T follicular helper cell (primary cell): ENCODE results near the gene TCP11L2.
"Not testable (repeated sequence)": the region's sequence is repeated elsewhere in the genome, so short reads cannot be mapped to it uniquely, and the experiment has no call there.

Experiments used
- DNase-seq: peaks from one replicate; pipeline ENCODE4 v3.0.0-alpha.2; 2020; ENCODE audit warnings: low read depth

The TCP11L2 gene

GRCh38 chr12:106307181-106307580, 4.6 kb downstream of the TCP11L2 start:
- no peak for DNase-seq

DNA sequence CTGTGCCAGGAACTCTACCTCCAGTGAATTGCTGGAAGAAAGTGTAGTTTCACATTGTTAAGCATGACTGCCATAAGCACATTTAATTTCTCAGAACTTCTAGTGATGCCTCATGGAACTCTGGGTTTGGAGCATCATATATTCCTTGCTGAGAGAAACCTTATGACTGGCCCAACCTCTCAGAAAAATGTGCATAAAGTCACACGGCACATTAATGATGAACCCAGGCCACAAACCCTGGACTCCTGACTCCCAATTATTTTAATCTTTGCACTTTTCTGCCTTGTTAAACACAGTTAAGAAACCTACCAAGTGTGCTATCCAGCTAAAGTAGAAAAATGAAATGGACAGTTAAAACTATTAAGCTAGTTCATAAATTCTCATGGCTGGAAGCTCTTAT, 5.6 kb downstream of the TCP11L2 start:
- DNase-seq = no peak

GRCh38 chr12:106308611-106309010, 6.1 kb downstream of the TCP11L2 start:
- DNase-seq = no peak

- DNase-seq = no peak
These were observed 7.4 kb downstream of the TCP11L2 start for GRCh38 chr12:106309671-106310505.

DNA sequence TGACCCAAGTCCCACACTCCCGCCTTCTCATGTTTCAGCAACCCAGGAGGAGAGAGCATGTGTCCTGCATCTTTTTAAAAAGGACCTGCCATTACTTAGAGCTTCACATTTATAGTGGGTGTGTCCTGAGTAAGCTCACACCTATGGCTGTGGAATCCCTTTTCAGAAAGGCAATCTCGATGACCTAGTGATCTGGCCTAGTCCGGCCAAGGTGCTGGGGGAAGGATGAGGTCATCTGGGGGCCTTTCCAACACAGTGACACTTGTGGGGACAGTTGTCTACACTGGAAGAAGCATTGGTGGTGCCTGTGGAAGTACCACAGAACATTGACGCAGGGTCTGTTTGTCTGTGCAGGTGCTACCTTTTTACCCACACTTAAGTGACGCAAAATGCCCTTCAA, 8.2 kb downstream of the TCP11L2 start:
- no peak for DNase-seq

- no peak for DNase-seq
These were observed 8.6 kb downstream of the TCP11L2 start for GRCh38 chr12:106311139-106311538.

GRCh38 chr12:106313413-106313812, 10.9 kb downstream of the TCP11L2 start:
- DNase-seq = not testable (repeated sequence)

DNA sequence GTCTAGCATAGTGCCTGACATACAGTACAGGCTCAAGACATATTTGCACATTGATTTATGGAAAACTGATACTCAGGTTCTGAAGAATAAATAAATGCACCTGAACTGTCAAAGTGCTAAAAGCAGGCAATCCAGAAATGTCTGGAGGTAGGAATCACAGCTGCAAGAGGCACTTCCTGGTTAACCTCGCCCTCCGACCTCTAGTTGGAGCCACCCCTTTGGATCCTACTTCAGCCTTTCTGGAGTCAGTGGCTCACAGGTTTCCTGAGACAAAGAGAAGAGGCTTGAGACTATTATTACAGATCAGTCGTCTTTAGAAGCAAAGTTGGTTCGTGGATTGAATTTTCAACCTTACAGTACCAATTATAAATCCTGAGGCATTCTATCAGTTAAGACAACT, 13.0 kb downstream of the TCP11L2 start:
- no peak for DNase-seq

- DNase-seq = no peak
These were observed 15.0 kb downstream of the TCP11L2 start for GRCh38 chr12:106317406-106318082.

- DNase-seq = no peak
These were observed 18.8 kb downstream of the TCP11L2 start for GRCh38 chr12:106321139-106321850.

- no peak for DNase-seq
These were observed 21.0 kb downstream of the TCP11L2 start for GRCh38 chr12:106323537-106323936.

DNA sequence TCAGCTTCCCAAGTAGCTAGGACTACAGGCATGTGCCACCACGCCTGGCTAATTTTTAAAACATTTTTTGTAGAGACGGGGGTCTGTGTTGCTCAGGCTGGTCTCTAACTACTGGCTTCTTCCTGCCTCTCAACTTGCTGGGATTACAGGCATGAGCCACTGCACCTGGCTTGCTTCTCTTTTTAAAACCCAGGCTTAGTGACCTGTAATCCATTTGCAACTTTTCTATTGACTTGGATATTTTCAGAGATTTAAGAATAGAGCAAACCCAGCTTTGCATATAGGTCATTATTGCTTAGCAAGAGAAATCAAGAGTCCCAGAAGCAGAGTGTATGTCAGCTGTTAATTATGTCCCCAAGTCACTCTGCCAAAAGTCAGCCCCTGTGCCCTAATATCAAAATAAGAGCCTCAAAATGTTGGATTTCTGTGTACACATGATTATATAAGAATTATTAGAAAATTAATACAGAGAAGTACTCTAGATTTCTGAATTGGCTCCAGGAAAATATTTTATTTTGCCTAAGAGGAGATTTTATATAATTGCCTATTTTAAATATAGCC, 24.9 kb downstream of the TCP11L2 start:
- no peak for DNase-seq

- DNase-seq = no peak
These were observed 26.2 kb downstream of the TCP11L2 start for GRCh38 chr12:106328735-106329134.

GRCh38 chr12:106329231-106329982, 26.9 kb downstream of the TCP11L2 start:
- no peak for DNase-seq

DNA sequence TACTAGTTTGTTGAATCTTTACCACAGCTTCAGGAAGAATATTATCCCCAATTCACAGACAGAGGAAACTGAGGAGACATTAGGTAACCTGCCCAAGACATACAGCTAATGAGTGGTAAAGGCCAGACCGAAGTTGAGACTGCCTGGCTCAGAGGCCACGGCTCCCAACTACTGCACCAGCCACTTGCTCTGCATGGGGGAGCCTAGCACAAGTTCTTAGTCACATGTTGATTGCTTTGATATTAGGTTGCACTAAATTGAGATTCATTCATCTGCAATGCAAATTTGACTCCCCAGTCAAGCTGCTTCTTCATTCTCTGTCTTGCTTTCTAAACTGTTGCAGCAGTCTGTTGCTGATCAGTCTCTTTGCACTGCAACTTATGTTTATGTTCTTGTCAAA, 29.1 kb downstream of the TCP11L2 start:
- DNase-seq = no peak

- no peak for DNase-seq
These were observed 30.0 kb downstream of the TCP11L2 start for GRCh38 chr12:106332536-106332935.

DNA sequence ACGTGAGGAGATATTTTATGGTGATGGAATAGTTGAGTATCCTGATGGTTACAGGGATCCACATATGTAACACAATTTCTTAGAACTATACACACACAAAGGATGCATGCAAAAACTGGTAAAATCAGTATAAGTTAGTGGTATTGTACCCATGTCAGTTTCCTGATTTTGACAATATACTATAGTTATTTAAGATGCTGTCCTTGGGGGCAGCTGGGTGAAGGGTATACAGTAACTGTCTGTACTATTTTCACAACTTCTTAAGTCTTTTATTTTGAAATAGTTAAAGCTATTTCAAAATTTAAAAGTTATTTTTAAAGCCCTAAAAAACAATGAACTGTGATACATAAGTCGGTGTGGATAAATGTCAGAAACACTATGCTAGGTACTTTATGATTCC, 30.5 kb downstream of the TCP11L2 start:
- DNase-seq = no peak

GRCh38 chr12:106333756-106334155, 31.2 kb downstream of the TCP11L2 start:
- DNase-seq = no peak

GRCh38 chr12:106341086-106341877, 38.7 kb downstream of the TCP11L2 start:
- no peak for DNase-seq

DNA sequence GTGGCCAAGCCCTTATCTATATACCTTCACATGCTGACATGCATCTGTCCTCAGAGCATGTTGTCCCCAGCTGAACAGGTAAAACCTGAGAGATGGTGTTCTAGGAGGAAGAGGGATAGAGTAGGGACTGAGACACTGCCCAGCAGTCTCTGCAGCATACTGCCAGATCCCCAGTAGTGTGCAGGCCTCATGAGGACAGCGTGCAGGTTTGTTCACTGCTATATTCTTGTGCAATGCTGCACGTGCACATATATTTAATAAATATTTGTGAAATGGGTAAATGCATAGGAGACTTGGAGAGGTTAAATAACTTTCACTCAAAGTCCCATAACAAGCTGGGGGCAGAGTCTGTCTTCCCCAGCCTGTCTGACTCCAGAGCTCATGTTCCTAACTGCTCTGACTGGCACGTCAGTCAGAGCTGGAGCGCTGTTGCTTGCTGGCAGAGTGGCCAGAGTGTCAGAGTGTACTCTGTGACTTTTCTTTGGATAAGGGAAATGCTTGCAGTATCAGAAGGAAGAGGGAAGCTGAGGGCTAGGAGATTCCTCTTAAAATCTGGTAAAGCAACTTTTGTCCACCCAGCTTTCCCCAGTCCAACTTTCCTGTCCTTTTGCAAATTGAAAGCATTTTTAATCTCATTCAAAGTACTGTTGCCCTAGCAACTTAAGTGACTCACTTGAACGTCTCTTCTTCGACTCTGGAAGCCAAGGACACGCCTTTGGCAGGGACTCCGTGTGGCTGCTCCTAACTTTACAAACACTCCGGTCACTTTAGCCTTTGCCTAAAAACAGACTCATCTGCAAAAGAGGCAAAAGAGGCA, 40.1 kb downstream of the TCP11L2 start:
- no peak for DNase-seq
